Measurements from ENCODE around the gene NPLOC4.
"Not testable (repeated sequence)": the region's sequence is repeated elsewhere in the genome, so short reads cannot be mapped to it uniquely, and the experiment has no call there.

NPLOC4 gene

DNA sequence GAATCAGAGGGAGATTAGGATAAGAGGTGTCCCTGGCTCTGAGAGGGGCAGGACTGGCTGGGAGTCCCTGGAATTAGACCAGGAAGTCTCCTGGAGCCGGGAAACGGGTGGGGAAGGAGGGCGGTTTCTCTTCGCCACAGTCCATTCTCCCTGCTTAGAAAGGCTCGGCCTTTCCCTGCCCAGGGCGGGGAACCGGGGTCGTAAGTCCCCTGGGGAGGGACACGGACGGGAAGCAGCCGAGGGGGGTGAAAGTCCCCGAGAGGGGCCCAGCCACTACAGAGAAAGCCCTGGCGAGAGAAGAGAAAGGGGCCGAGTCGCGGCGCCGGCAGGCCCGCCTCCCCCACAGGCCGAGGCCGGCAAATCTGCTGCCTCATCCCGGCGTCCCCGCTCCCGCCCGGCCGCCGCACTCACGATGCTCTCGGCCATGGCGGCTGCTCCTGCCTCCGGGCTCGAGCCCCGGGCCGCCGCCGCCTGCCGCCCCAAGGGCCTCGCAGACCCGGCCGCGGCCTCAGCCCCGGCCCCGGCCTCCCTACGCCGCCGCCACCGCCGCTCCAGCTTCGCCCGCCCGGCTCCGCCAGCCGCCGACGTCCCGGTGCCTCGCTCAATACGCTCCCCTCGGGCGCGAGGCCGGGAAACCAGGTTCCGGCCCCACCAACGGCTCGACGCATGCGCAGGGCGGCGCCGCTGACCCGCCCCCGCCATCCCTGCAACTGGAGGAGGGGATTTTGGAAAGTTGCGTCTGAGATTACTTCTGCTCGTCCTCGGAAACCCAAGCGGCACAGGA is at the start of gene NPLOC4, which contains the start of gene TSPAN10:
Gene NPLOC4 (minus strand): TSS at position 608 of the 784 bp plus-strand sequence. CDS start 182 bp downstream, at position 426.
Gene TSPAN10 (plus strand): TSS at position 692 of the 784 bp plus-strand sequence. CDS start 5,217 bp downstream, outside the sequence.
- peak; percentile 78 to 80 for DNase-seq (ENCODE audit: low read depth in 2 of 2)

DNA sequence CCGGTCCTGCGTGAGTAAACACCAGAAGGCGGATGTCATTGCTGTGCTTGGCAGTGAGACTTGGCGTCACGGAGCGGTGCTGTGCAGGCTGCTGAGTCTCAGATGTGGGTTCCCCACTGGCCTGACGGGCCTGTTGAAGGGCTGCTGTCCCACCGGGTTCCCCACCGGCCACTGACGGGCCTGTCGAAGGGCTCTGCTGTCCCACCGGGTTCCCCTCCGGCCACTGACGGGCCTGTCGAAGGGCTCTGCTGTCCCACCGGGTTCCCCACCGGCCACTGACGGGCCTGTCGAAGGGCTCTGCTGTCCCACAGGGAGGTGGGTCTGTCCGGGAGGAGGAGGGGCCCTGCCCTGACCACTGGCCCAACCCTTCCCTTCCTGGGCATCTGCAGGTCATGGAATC is 49.7 kb upstream of the NPLOC4 start:
- no peak for DNase-seq (ENCODE audit: low read depth in 2 of 2)

DNA sequence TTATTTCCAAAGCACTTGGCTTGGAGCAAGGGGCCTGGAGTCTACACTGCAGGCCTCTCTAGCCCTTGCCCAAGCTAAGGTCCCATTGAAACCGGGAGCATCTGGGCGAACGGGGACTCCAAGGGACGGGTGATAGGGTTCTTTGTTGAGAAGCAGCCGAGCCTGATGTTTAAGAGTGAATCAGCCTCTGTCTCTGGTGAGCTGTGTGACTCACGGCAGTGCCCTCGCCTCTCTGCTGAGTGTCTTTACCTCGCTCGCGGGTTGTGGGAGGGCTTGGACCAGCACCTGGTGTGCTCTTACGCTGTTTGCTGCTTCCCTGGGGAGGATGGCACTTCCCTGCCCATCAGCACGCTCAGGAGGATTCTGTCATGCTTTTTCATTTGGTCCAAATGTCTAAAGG is 48.2 kb upstream of the NPLOC4 start:
- peak; percentile 42 to 58 for DNase-seq (ENCODE audit: low read depth in 2 of 2)

DNA sequence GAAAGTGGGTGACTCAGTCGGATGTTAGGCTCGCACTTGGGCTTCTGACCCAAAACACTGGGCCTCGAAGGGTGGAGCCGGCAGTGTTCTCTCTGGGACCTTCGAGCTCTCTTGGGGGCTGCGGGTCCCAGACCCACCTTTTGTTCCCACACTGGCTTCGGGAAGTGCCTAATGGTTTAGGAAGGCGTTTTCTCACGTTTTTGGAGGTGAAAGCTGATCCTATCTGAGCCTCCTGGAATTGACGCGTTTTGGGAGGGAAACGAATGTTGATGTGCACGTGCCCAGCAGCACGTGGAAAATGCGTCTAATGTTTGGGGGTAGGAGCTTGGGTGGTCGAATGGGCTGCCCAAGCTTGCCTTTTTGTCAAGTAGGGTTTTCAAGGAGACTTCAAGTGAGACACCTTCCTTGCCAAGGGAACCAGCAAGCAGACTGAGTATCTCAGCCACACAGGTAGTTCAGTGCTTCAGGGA is 47.6 kb upstream of the NPLOC4 start:
- DNase-seq (ENCODE audit: low read depth in 2 of 2), result no peak

DNA sequence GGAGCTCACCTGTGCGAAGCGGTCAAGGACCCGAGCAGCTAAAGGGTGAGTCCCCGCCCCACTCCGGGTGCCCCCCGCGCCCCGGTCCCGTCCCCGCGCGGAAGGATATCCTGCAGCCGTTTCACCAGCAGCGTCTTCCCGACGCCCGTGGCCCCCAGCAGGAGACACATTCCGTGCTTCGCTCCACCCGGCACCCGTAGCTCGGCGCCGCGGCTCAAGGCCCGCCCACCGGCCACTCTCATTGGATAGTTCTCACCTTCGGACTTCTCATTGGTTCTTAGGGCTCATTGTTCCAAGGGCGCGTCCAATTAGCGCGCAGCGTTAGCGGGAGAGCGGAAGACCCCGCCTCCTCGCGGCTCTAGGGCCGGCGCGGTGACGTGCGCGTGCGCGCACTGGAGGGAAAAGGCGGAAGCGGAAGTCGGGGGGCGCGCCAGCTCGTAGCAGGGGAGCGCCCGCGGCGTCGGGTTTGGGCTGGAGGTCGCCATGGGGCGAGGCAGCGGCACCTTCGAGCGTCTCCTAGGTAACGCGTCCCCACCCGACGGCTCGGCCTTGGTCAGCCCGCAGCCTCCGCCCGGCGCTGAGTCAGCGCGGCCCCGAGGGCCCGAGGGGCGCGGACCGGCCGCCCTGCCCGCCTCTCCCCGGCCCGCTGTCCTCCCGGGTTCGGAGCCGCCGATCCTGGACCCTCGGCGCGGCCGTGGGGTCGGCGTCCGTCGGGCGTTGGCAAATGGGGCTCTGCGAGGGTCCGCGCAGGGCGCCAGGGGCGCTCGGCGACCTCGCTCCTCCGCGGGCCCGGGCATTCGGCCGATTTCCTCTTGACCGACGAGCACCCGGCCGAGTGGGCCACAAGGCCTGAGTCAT is 46.9 kb upstream of the NPLOC4 start, which contains the start of the genes ARL16 and HGS:
Gene ARL16 (minus strand): TSS at position 214 of the 858 bp plus-strand sequence. CDS start 44 bp downstream, at position 170.
Gene HGS (plus strand): TSS at position 428 of the 858 bp plus-strand sequence. CDS start 56 bp downstream, at position 484.
- DNase-seq (ENCODE audit: low read depth in 2 of 2), result peak; percentile 95 to 97

DNA sequence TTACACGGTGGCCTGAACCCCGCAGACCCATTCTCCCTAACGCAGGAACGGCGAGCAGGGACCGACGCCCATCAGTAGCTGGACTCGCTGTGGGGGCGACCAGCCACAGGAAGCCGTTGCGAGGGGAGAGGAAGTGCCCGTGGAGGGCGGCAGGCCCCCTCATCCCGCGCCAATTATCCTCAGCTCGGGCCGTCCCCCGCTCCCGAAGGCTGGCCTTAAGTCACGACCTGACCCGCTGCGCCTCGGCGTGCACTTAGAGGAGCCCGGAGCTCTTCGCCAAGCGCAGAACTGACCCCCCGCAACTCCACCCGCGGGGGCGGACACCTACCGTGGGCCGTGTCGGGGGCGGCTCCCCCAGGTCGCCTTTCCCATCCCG is 46.3 kb upstream of the NPLOC4 start:
- DNase-seq (ENCODE audit: low read depth in 2 of 2), result no peak

DNA sequence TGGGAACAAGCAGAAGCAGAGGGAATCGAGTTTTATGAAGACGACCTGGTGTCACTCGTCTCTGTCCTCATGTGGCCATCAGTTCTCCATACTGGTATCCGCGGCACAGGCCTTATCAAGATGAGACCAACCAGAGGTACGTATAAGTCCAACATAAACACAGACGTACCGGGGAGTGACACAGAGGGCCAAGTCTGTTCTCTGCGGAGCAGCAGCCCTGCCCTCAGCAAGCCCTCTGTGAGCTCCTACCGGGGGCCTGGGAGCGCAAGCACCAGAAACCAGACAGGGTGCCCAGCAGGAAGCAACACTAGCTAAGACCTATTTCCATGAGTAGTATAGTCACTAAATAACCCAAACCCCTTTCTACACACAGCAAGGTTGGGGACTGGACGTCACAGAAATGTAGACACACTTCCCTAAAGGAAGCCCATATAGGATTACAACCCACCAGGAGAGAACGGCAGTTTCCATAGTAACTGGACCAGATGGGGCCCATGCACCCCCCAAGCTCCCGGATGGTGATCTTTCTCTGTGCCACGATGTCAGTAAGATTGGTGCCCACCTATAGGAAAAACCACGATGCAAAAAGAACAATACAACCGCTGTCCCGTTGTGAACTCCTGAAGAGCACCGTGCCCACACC is 45.8 kb upstream of the NPLOC4 start:
- DNase-seq (ENCODE audit: low read depth in 2 of 2), result no peak

DNA sequence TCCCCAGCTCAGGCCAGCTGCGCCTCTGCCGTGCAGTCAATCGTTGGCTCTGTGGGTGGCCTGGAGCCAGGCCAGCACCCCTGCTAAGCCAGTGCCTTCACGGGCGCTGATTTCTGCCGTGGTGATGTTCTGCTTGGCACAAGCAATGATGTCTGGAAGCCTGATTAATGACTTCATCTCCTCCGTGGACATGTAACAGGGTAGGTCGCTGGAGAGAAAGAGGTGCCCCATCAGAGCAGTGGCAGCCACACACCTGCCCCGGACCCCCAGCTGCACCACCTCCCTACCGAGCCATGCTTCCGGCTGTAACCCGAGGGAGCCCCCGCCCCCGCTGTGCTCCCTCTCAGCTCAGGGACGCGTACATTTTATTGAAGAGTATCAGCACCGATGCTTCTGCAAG is 44.8 kb upstream of the NPLOC4 start:
- DNase-seq (ENCODE audit: low read depth in 2 of 2), result no peak

DNA sequence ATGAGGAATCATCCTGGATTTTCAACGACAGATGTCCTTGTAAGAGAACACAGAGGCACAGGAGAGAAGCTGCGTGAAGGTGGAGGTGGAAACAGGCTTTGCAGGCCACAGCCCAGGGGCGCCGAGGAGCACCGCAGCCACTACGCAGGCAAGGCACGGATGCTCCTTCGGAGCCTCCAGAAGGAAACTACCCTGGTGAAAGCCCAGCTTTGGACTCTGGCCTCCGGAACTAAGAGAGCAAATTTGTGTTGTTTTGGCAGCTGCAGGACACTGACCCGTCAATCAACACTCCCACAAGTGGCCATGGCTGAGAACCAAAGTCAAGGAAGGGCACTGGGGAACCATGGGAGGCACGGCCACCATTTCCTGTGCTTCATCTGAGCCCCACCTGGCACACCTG is 43.2 kb upstream of the NPLOC4 start:
- no peak for DNase-seq (ENCODE audit: low read depth in 2 of 2)

DNA sequence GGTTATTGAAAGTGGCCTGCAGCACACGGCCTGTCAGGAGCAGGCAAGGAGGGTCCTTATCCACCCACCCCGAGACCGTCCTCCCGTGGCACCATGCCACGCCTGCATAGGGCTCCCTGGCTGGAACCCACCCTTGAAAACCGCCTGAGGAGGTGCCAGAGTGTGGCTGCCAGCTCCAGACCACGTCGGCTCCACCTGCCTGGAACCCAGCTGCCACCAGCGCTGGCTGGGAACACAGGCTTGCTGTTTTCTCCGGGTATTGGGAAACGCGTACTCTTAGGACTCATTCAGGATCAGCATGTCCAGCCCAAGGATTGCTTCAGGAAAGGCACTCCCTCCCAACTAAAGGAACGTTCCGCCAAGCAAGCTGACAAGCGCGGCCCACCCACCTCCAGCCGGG is 40.0 kb upstream of the NPLOC4 start:
- no peak for DNase-seq (ENCODE audit: low read depth in 2 of 2)

DNA sequence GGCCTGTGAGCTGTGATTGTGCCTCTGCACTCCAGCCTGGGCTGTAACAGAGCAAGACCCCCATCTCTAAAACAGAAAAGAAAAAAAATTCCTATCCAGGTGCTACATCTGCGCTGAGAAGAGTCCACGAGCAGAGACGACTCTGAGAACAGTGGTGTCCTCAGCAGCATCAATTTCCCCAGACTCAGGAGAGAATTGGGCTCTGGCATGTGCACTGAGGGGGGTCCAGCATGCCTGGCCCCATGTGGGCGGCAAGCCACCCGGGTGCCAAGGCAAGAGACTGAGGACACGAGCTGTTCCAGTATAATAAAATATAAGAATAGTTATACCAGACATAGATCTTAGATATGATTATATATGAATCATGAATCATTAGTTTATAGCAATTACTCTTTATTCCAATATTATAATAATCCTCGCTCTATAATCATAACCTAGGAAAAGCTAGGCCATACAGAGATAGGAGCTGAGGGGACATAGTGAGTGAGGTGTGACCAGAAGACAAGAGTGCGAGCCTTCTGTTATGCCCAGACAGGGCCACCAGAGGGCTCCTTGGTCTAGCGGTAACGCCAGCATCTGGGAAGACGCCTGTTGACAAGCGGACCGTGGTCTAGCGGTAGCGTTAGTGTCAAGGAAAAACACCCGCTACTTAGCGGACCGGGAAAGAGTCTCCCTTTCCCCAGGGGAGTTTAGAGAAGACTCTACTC is 38.8 kb upstream of the NPLOC4 start:
- not testable (repeated sequence) for DNase-seq (ENCODE audit: low read depth in 2 of 2)

DNA sequence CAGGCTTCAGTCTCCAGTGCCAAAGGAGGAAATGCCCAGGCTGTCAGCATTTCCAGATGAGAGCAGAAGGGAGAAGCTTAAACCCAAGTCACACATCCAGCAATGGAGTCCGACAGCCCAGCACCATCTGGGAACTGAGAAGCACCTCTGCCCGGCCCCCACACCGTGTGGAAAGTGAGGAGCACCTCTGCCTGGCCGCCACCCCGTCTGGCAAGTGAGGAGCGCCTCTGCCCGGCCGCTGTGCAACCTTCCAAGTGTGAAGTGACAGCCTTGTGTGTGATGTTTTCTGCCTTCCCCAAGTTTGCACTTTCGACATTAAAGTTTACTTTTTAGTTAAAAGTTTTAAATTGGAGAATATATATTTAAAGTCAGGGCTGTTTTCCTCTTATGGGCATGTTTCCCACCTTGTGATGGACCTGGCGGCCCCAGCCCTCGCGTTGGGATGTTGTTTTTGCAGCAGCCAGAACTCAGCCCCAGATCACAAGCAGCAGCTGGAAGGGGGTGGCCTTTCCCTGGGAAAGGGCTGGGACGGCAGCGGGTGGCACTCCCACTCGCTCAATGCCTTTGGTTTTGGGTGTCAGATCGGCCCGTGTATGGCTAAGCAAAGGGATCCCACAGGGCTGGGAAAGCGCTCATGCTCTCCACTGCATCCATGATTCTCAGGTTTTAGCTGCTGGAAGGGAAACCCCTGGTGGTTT is 36.8 kb upstream of the NPLOC4 start:
- no peak for DNase-seq (ENCODE audit: low read depth in 2 of 2)

DNA sequence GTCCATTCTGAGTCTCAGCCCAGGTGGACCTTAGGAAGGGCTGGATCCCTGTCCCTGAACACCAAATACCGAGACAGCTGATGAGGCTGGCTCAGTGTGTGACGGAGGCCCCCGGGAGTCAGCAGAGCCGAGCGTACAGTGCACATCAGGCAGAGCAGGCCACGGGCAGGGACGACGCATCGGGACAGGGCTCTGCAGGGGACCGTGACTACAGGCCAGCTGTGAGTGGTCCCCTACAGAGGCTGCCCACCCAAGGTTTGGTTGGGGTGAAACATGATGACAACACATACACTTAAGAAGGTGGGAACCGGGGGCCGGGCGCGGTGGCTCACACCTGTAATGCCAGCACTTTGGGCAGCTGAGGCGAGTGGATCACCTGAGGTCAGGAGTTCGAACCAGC is 36.0 kb upstream of the NPLOC4 start:
- no peak for DNase-seq (ENCODE audit: low read depth in 2 of 2)

DNA sequence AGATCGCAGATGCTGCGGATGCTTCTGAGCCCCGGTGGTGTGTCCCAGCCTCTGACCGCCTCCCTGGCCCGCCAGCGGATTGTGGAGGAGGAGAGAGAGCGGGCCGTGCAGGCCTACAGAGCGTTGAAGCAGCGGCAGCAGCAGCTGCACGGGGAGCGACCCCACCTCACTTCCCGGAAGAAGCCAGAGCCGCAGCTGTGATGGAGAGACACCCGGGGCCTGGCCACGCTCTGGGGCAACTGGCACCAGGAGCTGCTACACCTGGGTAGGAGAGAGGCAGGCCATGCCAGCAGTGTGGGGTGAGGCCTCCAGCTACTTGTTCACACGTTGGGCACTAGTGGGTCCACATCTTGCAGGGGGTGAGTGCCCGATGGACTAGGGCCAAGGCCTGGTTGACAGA is 35.6 kb upstream of the NPLOC4 start:
- DNase-seq (ENCODE audit: low read depth in 2 of 2), result no peak

DNA sequence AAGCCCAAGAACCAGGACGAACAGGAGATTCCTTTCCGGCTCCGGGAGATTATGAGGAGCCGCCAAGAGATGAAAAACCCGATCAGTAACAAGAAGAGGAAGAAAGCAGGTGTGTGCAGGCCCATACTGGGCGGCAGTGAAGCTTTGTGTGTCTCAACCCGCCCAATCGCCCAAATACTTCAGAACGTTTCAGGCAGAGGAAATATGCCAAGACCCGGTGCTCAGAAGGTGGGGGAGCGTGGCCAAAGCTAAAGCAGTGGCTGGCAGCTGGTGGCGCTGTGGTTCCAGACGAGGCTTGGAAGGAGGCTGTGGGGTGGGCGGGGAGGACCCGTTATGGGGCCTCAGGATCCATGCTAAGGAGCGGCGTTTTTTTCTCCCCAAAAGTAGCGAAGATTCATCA is 30.8 kb upstream of the NPLOC4 start:
- DNase-seq (ENCODE audit: low read depth in 2 of 2), result no peak

DNA sequence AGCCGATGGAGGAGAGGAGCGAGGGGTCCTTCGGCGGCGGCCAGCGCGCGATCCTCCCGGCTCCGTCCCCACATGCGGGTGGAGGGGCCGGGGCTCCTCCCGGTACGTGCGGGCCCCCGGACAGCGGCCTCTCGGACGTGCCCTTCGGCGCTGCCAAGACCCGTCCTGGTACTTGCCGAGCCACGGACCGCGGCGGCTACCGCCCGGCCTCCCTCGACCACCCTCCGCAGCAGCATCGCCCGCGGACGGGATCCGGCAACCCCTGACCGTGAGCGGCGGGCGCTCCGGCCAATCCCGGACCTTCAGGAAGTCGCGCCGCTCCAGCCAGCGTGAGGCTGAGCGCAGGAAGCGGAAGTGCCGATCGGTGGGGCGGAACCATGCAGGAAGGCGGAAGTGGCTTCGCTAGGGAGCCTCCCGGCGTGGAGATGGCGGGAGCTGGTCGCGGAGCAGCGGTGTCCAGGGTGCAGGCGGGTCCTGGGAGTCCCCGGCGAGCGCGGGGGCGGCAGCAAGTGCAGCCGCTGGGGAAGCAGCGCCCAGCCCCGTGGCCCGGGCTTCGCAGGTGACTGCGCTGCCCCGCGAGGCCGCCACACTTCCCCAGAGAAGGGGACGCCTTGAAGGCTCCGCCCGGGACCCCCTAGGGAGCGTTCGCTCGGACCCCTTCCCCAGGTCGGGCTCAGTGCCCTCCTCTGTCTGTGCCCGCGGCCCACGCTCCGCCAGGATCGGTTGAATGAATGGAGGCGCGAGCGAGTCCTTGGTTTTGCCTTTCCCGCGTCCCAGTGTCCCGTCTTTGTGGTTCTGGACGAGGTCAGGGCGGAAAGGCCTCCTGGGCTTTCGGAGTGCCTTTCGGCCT is 29.7 kb upstream of the NPLOC4 start, which contains the start of the genes CCDC137 and OXLD1:
Gene CCDC137 (plus strand): TSS at position 396 of the 850 bp plus-strand sequence. CDS start 30 bp downstream, at position 426.
Gene OXLD1 (minus strand): TSS at position 264 of the 850 bp plus-strand sequence. CDS start 28 bp downstream, at position 236.
- DNase-seq (ENCODE audit: low read depth in 2 of 2), result peak; percentile 89 to 94

DNA sequence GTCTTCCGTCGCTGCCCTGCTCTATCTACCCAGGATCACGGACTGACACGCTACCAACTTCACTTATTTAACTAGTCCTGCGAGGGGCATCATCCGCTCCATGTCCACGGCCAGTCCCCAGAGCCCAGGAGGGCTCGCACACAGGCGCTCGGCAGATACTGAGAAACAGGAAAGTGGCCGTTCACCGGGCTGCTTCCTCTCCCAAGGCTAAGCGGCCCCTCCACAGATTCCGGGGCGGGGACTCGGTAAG is 29.1 kb upstream of the NPLOC4 start:
- no peak for DNase-seq (ENCODE audit: low read depth in 2 of 2)

DNA sequence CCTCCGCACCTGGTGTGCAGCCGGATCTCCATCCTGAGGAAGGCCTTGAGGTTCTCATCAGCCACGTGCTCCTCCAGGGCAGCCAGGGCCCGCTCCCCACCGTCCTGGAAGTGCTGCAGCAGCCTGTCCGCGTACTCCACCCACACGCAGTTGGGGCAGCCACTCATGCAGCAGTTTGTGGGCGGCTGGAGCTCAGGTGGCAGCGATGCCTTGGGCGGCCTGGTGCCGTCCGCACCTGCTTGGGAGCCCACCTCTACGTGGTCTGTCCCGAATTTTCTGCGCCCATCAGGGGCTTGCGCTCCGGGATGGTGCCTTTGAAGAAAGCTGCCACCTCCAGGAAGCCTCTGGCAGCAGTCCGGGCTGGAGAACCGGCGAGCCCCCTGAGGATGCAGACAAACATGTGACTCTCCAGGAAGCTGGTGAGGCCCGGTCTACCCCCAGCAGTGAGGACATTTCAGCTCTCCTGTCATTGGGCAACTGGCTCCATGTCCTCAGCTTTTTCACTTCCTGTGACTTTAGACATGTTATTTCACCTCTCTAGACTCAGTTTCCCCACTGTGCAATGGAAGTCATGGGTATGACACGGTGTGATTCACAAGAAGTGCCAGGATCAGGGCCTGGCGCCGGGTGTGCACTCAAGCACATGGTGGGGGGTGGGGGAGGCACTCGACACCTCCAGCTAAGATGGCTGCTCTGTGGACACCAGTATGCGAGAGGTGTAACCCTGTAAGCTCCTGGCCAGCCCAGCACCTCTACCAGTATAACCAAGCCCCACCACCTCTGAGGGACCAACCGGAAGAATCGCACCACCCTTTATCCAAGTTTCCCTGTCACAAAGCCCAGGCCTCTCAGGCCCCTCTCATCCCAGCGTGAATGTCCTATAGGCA is 28.5 kb upstream of the NPLOC4 start:
- DNase-seq (ENCODE audit: low read depth in 2 of 2), result peak; percentile 55 to 56

DNA sequence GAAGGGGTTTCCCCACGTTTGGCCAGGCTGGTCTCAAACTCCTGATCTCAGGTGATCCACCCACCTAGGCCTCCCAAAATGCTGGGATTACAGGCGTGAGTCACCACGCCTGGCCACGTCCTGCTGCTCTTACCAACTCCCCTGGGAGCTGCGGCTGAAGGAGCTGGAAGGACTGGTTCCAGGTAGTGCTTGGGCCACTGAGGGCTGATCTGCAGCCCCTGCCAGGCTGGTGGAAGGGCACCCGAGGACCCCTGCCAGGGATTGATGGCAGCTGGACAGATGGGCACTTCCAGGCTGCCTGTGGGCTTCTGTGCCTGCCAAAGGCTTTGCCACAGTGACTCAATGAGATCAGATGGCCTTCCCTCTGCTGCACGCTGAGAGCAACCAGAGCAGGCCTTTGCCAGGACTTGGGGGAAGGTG is 27.1 kb upstream of the NPLOC4 start:
- DNase-seq (ENCODE audit: low read depth in 2 of 2), result no peak

Data from stimulated activated CD4-positive, alpha-beta T cell treated with anti-CD3 and anti-CD28 coated beads, Interleukin-15, amount 100 ng/mL, for 48 hours (primary cell).